Stimulated activated CD8-positive, alpha-beta memory T cell treated with anti-CD3 and anti-CD28 coated beads, Interleukin-7, amount 100 ng/mL, for 48 hours (primary cell): ENCODE data around the gene ADARB2.

Experiments
- DNase-seq, 2 donors: peaks; one replicate each; pipeline ENCODE4 v3.0.0-alpha.2; 2020; ENCODE audit warnings: low read depth in 1 of 2; ENCODE audit errors: extremely low read depth in 1 of 2

Gene ADARB2

GRCh38 chr10:1644191-1644711 is 93.1 kb downstream of the ADARB2 start:
- DNase-seq = no peak

GRCh38 chr10:1643908-1644179 is 93.5 kb downstream of the ADARB2 start:
- DNase-seq = no peak

GRCh38 chr10:1643161-1643907 is 94.0 kb downstream of the ADARB2 start:
- DNase-seq = peak in 1 of 2 donors; percentile 9

- no peak for DNase-seq
Observed at GRCh38 chr10:1642600-1643160, 94.6 kb downstream of the ADARB2 start.

- DNase-seq = no peak
Observed at GRCh38 chr10:1641402-1641801, 95.9 kb downstream of the ADARB2 start.

DNA sequence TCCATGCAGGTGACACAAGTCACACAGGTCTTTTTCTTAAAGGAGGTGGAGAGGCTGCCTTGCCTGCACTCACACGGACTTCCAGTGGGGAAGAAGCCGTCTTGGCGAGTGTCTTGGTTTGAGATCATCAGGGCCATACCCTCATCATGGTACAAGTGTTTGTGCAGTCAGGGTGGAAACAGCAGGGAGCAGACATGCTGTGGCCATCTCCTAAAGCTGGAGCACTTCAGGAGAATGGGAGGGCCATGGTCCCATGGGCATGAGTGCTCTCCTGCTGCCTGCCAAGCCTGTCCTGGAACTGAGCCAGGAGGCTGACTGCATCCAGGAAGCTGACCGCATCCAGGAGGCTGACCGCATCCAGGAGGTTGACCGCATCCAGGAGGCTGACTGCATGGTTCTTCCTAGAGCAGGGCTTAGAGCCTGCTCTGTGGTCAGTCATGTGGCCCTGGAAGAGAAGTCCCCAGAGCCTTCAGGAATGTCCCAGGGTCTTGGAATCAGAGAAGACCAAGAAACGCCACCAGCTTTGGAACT is 98.4 kb downstream of the ADARB2 start:
- DNase-seq = no peak

GRCh38 chr10:1635340-1635739 is 102.0 kb downstream of the ADARB2 start:
- no peak for DNase-seq

GRCh38 chr10:1634239-1634638 is 103.1 kb downstream of the ADARB2 start:
- no peak for DNase-seq

- no peak for DNase-seq
Observed at GRCh38 chr10:1633783-1634182, 103.5 kb downstream of the ADARB2 start.

DNA sequence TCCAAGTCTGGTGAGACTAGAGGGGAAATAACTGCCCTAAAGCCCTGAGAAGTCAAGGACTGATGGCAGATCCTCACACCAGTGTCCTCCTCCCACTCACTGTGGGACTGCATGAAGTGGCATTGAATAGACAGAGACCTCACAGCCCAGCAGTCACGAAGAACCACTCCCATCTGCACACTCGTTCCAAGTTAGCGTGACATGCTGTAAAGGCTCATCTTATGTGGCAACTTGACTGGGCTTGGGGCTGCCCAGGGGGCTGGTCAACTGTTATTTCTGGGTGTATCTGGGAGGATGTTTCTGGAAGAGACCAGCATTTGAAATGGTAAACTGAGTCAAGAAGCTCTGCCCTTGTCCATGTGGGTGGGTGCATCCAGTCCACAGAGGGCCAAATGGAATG is 104.7 kb downstream of the ADARB2 start:
- no peak for DNase-seq

DNA sequence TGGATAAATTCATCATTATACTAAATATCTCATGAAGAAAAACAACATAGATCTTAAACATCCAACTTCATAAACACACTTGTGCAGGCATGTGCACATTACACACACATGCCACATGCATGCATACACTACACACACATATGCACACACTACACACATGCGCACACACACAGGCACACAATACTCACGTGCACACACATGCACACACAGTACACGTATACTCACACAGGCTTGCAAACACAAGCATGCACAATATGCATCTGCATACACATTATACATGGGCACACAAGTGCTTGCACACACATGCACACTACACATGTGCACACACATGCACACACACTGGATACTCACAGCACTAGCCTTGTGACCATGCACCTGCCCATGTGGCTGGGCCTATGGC is 105.2 kb downstream of the ADARB2 start:
- no peak for DNase-seq

- no peak for DNase-seq
Observed at GRCh38 chr10:1631282-1631681, 106.0 kb downstream of the ADARB2 start.

DNA sequence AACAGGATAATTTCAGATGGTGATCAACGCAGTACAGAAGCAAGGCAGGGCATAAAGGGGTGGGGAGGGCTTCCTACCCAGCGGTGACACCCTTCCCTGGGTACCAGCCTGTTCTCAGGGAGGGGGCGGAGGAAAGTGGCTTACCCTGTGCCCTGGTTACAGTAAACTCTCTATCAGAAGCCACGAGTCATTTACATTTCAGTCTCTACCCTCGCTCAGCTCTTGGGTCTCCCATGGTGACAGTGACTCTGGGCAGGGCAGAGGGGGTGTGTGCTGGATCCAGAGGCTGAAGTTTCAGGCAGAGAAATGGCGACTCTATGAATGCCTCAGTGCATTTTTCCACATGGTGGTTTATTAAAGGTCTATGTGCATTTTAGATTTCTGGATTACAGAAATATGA is 107.0 kb downstream of the ADARB2 start:
- no peak for DNase-seq

DNA sequence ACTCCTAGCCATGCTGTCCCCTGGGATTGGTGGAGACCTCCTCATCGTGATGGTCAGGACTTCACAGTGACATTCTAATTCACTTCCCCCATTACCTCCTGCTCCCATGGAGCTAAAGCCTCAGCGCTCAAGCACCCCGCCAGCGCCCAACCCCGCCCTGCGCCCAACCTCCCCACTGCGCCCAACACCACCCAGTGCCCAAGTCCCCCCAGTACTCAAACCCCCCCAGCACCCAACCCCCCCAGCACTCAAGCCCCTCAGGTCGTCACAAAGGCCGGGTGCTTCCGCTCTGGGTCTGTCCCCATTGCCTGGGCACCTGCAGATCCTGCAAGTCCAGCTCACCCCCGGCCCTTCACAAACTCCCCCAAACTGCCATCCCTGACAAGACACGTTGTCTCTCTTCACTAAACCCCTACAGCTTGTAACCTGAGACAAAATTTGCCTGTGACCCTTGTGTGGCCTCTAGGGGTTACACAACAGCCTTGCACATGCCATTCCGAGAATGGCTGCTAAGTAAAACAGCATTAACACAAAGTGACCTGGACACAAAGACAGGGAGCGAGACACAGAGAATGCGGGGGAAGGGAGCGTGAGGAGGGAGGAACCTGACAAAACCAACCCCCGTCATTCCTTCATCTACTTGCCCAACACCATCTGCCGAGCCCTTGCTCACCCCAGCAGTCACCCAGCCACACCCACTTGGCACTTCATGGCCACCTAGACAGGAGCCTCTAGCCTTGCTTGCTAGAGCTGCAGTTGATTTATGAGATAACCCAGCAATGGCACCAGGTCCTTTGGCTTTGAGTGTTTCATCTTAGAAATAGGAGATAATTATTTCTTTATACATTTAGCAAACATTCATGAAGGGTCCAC is 107.8 kb downstream of the ADARB2 start:
- DNase-seq = no peak

- DNase-seq = no peak
Observed at GRCh38 chr10:1628757-1629156, 108.6 kb downstream of the ADARB2 start.

GRCh38 chr10:1627945-1628344 is 109.4 kb downstream of the ADARB2 start:
- DNase-seq = no peak

DNA sequence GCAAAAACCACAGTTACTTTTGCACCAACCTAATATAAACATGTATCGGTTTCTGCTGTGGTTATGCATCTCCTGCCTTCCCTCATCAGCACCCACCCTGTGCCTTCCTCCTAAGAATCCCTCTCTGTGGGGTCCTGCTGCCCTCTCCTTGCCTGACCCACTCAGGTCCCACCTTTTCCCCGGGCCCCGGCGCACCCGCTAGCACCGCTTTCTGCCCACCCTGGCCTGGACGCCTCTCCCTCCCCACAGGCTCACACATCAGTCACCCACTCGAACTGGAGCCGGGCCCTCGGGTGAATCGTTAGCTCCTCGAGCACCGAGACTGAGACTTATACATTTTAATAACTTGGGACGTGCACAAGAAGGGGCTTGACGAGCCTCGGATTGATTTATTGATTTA is 110.5 kb downstream of the ADARB2 start:
- no peak for DNase-seq

- no peak for DNase-seq
Observed at GRCh38 chr10:1626410-1626809, 110.9 kb downstream of the ADARB2 start.

GRCh38 chr10:1625731-1626130 is 111.6 kb downstream of the ADARB2 start:
- DNase-seq = no peak

DNA sequence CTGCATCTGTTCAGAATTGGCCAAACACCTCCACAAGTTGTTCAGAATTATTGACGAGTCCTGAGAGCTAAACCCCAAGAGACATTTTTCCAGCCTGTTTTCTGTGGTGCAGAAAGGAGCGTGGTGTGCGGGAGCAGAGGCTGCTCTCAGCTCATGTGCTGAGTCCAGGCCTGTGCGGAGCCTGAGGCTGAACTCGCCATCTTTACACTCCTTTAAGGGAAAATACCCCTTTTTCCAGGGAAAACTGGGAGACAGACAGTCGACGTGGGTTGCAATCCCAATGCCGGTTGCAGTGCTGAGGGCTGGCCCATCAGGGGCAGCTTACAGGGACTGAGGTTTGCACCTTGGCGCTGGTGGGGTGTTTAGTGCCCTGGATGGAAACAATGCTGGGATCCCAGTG is 112.2 kb downstream of the ADARB2 start:
- DNase-seq = no peak

DNA sequence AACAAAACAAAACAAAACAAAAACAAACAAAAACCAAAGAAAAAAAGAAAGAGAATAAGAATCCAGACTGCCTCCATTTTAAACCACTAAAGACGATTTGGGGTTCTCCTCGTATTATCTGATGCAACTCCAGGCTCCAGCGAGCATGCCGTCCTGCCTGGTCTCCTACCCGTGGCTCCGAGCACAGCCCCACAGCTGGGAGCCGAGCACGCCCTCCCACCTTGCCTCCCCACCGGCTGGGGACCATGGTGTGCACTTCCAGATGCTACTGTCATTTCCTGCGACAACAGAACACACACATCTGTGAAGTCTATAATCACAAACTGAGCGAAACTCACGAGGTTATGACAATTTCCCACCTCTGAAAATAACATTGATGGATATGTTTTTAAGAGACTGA is 113.1 kb downstream of the ADARB2 start:
- no peak for DNase-seq

DNA sequence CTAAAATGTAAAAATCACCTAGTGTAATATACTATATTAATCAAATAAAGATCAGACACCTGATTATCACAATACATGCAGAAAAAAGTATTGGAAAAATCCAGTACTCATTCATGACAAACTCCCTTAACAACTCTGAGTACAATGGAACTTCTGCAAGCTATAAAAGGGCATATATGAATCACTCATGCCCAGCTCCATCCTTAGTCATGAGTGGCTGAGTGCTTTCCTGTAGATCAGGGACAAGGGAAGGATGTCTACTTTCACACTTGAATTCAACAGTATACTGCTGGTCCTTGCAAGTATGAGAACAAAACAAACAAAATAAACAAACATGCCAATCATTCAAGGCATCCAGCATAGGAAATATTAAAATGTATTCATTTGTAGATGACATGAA is 116.5 kb downstream of the ADARB2 start:
- no peak for DNase-seq
